ENCODE data around the gene LEP.

Gene LEP

DNA sequence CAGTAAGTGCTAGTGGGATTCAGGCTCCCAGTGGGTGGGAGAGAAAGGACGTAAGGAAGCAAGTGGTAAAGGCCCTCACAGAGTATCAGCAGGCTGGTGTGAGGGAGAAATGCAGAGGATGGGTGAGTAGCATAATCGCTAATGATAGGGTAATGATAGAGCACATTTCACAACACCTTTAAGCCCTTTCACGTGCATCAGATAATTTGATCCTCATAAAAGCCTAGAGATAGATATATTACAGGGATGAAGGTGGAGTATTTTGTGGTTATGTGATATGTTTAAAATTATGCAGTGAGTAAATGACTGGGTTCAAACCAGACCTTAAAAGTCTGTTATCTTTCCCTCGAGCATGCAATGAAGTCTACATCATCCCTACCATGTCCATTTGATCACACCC, 10.3 kb downstream of the LEP start:
- no peak for DNase-seq

DNA sequence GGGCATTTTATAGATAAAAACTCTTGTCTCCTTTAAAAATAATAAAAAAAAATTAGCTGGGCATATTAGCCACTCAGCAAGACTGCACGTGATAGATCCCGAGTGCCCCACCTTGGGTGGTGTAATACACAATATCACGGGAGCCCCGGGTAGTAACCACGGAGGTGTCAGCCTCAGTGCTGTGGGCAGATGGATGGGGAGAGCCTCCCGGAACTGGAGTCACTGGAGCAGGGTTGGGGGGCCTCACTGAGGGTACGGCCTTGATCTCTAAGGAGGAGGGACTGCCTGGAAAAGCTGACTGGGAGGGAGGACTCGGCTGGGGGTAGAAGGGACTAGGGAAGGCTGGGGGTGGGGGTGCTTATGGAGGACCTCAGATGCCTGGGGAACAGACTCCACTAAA, 12.6 kb downstream of the LEP start:
- DNase-seq = no peak

DNA sequence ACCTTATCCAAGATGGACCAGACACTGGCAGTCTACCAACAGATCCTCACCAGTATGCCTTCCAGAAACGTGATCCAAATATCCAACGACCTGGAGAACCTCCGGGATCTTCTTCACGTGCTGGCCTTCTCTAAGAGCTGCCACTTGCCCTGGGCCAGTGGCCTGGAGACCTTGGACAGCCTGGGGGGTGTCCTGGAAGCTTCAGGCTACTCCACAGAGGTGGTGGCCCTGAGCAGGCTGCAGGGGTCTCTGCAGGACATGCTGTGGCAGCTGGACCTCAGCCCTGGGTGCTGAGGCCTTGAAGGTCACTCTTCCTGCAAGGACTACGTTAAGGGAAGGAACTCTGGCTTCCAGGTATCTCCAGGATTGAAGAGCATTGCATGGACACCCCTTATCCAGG, 13.4 kb downstream of the LEP start:
- no peak for DNase-seq

DNA sequence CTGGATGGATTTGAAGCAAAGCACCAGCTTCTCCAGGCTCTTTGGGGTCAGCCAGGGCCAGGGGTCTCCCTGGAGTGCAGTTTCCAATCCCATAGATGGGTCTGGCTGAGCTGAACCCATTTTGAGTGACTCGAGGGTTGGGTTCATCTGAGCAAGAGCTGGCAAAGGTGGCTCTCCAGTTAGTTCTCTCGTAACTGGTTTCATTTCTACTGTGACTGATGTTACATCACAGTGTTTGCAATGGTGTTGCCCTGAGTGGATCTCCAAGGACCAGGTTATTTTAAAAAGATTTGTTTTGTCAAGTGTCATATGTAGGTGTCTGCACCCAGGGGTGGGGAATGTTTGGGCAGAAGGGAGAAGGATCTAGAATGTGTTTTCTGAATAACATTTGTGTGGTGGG, 14.2 kb downstream of the LEP start:
- DNase-seq = no peak

DNA sequence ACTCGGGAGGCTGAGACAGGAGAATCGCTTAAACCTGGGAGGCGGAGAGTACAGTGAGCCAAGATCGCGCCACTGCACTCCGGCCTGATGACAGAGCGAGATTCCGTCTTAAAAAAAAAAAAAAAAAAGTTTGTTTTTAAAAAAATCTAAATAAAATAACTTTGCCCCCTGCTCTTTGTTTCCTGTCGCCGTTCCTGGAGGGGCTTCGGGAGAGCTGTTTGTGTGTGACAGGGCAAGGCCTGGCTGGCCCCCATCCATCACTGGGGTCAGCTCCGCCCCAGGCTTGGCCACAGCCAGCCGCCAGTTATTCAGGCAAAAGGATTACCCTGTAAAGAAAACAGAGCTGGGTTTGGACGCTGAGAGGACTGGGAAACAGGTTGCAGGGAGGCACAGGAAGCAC, 16.4 kb downstream of the LEP start:
- no peak for DNase-seq

DNA sequence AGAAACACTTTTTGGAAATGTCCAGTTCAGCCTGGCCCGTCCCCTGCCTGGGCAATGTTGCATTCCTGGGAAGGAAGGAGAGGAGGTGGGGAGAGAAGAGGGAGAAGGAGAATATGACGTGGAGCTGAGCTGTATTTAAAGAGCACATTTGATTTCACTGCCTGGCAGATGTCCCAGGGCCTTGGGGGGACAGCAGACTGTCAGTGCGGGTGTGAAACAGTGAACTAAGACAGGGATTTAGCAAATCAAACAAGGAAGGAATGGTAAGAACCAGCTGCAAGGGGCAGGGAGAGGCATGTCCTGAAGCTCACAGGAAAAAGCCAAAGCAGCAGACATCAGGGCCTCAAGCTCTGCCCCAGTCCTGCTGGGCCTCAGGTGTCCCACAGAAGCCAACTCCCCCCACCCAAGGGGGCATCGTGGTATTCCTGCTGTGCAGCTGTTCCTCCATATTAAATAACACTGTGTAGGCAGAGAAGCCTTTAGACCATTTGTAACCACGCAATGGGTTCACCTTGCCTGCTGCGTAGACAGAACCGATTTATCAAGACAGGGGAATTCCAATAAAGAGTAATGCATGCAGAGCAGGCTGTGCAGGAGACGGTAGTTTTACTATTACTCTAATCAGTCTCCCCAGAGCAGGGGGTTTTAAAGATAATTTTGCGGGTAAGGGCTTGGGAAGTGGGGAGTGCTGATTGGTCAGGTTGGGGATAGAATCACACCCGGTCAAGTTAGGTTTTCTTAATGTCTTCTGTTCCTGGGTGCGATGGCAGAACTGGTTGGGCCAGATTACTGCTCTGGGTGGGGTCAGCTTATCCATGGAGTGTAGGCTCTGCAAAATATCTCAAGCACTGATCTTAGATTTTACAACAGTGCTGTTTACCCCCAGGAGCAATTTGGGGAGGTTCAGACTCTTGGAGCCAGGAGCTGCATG, 18.3 kb downstream of the LEP start:
- DNase-seq = no peak

DNA sequence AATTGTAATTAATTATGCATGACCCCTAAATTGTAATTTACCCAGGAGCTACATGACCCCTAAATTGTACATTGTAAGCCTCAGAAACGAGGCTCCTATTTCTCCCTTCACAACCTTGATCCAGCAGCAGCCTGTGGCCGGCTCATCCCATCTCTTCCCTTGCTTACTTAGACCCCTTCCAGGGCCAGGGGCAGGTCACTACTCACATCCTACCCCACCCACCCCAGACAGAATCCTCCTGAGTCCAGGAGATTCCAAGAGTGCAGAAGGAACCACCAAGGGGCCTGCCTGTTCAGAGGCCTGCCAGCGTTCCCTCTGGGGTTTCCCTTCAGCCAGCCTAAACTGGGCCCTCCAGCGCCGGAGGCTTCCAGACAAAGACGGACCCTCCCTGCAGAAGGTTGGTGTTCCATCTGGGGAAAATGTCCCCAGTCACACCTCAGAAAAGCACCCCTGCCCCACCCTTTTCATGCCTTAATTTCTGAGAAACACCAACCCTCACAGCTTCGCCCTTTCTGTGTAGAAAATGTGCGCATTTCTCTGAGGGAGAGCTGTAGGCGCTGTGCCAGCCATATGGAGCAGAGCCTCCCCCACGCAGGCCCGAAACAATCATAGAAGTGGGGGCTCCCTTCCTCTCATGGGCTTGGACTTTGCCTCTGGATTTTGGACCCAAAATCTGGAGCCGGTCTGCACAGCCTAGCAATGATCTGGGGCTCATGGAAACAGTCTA, 19.2 kb downstream of the LEP start:
- DNase-seq = no peak

DNA sequence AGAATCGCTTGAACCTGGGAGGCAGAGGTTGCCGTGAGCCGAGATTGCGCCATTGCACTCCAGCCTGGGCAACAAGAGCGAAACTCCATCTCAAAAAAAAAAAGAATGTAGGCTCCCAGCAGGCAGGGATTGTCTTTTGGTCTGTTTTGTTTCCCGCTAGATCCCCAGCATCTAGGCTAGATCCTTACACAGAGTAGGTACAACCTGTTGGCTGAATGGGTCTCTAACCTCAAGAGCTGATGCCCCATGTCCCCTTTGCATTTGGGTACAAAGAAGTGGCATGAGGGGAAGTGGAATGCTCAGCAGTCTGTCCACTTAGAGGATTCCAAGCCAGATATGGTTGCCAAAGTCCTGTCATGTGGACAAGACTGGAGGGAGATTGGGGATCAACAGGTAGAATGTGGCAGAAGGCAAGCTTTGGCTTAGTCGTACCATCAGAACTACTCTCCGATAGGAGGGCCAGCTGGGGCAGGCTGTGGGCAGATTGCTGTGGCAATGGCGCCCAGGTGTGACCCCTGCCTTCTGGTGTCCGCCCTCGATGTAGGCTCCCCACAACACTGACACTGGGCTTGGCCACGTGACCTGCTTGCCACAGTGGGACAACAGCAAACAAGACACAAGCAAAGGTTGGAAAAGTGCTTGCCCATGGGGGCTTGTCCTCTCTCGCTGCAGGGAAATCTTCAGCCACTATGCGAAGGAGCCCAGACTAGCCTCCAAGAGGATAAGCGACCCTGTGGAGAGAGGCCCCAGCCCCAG, 21.4 kb downstream of the LEP start:
- DNase-seq = no peak

DNA sequence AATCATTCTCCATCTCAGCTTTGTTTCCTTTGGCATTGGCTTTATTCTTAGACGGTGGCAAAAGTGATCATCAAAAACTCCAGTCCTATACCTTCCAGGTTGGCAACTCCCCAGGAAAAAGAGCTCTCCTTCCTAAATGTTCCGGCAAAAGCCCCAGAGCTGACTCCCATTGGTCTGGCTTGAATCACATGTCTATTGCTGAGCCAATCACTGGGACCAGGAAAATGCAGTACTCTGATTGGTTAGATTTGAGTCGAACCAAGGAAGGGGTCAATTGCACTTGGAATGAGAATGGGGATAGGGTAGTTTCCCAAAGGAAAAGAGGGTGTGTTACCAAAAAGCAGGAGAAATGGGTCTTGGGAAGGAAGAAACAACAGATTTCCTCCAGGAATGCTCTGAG, 22.3 kb downstream of the LEP start:
- DNase-seq = no peak

DNA sequence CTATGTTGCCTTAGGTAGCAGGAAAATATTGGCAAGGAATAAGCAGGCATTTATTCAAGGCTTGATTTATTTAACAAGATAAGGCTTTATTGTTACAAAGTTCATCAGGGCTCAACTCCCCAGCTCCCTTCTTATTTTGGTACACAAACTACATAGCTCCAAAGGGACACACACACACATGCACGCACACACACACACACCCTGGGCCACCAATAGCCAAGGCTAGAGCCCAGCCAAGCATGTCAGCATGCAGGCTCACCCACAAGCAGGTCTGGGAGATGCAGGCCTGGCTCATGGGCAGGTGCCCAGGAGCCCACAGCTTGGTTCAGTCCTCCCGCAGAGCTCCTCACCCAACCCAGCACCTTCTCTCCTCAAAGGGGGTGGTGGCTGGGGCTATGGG, 23.4 kb downstream of the LEP start:
- DNase-seq = no peak

DNA sequence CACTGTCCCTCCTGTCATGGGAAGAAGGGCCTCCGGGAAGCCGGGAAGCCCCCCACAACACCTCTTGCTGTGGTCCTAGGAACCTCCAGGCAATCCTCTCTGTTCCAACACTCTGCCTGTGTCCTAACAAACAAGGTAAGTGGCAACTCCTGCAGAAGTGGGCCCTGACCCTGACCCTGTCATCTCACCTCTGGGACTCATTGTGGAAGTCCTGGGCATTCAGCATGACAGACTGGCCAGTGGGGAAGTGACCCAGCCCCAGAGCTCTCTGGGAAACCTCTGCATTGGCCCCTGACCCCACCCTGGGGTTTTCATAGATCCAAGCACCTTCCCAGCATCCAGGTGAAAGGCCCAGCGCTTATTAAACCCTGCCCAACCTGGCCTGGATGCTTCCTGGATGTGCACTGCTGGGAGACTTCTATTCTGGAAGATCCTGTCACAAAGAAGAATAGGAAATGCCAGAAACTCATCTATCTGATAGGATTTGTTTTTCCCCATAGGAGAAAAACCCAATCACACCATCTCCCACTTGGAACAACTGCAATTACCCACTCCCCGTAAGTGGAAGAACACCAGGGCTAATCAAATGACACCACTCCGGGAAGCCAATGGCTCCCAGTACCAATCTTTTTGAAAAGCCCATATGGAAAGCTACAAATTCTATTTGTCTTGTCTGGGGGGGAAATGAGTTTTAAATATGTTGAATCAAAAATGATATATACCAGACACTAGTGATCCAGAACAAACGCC, 24.3 kb downstream of the LEP start:
- DNase-seq = no peak

DNA sequence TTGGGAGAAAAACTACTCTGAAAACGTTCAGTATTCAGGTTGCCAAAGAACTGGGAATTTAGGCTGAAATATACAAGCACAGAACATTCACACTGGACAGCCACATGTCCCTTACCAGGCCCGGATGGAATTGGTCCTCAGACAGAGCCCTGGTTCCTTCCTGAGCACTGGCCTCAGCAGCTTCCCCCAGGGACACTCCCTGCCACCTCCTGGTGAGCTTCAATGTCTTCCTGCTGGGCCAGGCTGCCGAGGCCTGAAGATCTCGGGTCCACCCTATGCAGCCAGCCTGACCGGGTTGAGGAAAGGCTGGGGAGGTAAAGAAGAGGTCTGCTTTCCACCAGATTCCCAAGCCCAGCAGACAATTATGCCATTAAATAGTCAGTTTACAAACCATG, 24.8 kb downstream of the LEP start:
- DNase-seq = no peak

DNA sequence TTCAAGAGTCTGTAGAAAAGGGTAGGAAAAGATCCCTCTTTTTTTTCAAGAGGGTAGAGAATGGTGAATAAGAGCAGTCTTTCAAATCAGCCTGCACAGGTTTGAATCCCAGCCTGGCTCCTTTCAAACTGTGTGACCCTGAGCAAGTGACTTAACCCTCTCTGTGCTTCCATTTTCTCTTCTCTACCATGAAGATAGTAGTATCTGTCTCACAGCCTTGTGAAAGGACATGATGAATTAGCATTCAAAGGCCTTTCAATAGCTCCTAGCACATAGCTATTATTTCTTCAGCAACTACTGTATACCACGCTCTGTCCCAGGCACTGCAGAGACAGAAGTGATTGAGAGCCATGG, 25.4 kb downstream of the LEP start:
- DNase-seq = no peak

DNA sequence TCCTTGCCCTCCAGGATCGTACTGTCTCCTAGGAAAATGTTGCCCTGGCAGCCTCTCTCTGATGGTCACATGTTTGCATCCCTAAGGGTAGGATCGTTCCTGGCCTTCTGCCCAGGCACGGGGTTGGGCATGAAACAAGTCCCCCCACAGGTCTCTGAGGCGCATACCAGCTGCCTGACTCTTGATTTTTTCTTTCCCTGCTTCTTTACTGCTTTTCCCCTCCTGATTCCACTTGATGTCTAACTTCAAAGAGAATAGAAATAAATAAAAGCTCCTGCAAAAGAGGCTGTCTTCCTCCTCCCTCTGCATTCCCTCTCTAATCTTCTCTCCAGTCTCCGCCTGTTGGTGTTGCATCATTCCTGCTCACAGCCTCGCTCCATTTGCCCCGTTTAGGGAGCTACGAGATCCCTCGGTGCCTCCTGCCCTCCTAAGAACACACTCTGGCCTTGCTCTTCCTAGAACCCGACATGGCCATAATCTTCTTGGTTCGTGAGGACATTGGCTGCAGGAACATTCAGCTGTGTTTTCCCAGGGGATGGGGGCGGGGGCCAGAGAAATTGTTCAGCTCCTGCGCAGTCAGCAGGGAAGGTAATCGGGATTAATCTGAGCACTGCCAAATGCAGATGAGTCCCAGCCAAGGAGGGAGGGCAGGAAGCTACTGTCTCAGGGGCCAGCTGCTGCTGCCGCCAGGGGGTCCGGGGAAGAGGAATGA, 26.0 kb downstream of the LEP start:
- no peak for DNase-seq

DNA sequence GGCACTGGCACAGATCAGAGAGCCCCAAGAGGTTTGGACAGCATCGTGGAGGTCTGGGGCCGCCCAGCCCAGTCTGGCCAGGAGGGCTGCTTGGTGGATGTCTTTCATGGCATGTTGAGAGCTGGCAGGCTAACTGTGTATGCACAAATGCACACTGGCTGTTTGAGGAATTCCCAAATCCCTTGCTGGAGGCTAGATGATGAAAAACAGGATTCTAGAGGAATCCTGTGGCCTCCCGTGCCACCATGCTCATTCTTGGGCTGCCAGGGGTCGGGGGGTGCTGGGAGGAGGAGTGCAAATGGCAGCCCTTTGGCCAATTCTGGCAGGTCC, 26.5 kb downstream of the LEP start:
- no peak for DNase-seq

DNA sequence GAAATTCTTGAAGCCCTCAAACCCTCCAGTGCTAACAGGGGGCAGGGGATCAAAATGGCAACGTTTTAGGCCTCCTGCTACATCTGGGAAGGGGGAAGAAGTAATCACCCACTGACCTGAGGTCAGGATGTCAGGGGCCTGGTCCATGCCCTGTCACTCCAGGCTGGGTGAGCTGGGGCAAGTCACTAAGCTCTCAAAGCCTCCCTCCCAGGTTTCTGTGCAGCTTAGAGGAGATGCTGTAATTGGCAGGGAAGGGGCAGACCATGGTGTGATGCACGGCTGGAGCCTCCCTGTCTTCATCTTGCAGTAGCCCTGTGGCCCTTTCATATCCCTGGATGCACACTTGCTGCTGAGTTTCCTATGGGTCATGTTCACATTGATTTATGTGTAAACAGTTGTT, 27.2 kb downstream of the LEP start:
- DNase-seq = no peak

DNA sequence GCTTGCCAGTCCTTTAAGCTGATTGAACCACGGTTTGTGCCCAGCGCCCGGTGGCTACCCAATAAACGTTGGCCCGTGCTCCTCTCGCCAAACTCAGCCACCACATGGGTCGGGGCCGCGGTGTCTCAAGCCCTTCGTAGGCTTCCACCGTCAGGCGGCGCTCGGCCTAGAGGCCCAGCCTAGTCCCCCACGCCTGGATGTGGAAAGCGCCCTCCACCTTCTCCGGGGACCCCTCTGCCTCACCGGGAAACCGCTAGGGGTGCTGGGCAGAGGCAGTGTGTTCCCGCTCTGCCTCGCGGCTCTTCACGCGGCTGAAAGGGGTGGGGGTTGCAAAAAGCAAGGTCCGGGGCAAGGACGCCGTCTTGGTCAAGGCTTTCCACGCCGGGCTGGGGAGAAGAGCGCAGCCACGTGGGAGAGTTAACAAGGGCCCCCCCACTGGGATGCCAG, 29.8 kb downstream of the LEP start:
- DNase-seq = no peak

DNA sequence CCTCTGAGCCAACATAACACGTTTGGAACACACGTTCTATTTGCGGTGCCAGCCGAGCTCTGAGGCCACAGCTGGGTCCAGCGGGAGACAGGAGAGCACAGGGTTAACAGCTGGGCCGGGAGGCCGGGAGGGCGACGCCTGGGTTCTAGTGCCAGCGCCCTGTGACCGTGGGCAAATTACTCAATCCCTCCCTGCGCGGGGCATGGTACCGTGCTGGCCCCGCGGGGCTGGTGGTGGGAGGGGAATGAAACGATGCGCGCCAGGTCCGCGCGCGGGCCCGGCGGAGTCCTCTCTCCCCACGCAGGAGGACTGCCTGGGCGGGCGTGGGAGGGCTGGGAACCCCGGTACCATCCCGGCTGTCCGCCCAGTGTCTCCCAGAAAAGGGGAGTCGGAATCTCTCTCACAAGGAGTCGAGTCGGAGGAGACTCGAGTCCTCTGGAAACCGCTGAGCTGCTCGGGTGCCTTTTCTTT, 30.4 kb downstream of the LEP start:
- DNase-seq = no peak

DNA sequence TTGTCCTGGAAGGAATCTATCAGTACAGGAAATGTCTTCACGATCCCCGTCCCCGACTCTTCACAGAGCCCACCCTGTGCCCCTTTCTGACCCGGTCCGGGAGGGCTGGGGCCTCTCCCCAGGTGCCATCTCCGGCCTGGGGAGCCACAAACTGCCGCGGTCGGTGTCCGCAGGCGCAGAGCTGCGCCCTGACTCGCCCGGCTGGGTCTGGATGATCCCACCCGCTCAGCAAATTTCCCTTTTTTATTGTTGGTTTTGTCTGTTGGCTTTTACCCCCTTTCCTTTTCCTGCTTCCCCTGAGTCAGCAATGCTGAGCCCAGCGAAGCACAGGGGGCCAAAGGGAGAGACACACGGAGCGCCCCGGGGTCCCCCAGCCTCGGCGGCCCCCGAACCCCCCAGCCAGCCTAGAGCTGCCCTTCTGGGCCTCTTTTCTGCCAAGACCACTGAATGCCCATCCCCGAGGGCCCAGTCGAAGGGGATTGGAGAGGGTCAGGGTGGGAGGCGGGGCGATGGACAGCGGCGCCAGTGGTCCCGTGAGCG, 30.9 kb downstream of the LEP start:
- DNase-seq = no peak

DNA sequence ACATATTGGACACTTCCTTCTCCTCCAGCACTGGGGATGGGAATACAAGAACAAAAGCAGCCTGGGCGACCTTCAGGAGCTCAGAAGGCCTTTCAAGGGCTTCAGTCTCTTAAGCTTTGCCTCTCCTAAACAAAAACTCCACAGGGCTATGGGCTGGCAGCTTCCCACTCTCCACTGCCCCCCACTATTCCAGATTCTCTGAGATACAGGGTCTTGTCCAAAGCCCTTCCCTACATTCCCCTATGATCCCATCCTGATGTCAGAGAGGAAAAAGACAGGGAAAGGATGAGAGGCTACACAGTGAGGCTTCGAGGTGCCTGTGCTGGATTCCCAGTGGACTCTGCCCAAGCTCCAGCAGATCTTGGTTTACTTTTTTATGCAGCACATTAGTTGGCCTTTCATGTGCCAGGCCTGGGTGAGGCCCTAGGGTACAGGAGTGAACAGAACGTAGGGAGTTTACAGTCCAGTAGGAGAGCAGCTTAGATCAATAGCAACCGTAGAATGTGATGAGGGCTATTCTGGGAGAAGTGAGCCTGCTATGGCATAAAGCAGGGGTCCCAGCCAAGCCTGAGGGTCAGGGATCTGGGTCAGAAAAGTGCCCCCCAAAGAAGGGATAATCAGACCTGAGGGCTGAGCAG, 33.3 kb downstream of the LEP start:
- DNase-seq = no peak

DNA sequence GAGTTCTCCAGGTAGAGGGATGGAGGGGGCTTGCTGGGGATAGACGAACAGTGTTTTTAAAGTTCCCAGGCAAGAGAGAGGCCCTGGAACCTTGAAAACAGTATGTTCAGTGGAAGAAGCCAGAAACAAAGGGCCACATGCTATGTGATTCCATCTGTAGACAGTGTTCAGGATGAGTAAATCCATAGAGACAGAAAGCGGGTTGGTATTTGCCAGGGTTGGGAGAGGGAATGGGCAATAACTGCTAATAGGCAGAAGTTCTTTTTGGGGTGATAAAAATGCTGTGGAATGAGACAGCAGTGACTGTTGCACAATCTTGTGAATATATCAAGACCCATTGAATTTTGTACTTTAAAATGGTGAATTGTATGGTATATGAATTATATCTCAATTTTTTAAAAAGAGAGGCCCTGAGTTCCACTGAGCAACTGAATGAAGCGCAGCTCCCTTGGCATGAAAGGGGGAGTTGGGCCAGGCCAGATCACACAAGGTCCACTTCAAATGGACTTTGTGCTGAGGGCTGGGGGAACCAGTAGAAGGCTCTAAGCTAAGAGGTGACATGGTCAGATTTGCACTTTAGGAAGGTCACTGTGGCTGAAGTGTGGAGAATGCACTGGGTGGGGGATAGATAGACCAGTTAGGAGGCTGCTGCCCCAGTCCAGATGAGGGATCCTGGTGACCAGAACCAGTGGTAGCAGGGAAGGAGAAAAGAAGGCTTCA, 34.0 kb downstream of the LEP start:
- no peak for DNase-seq
